H1 (cell line): ENCODE results near the gene XCL1. TPM values are rescaled to one million over a fixed set of nuclear protein-coding genes. Genes with fewer than 3 reads are reported as not detected.

Source experiments
- CTCF ChIA-PET: fragments of 300-600 bp; sonication (Branson Sonifier 250); formaldehyde crosslinking; loops from one replicate; lab custom pipeline; 2021; ENCODE audit not compliant: partially characterized antibody; lab: Charles Lee
- POLR2A ChIA-PET: fragments of 300-600 bp; sonication (Branson Sonifier 250); formaldehyde crosslinking; loops from one replicate; lab custom pipeline; 2021; ENCODE audit warnings: inconsistent platforms; ENCODE audit not compliant: partially characterized antibody; lab: Charles Lee
- DNase-seq, 2 experiments: peaks; one replicate each; pipeline versions ENCODE4 v3.0.0 to v3.0.0-alpha.2; 2010 to 2022; ENCODE audit warnings: low spot score in 2 of 2, low read depth in 1 of 2, mixed read lengths in 1 of 2
- FAIRE-seq: peaks from 2 replicates; lab custom pipeline; 2011; peaks lifted over from hg19 to GRCh38; lab: Jason Lieb, UNC
- H2AFZ ChIP-seq: 2 replicates; pipeline ENCODE4 v1.8.1; 2012; ENCODE audit warnings: low read length, inconsistent platforms
- H2AK5ac ChIP-seq: 2 replicates; pipeline ENCODE4 v1.6.1; 2013; ENCODE audit warnings: low read depth, low read length
- H2BK120ac ChIP-seq: replicated peaks from 2 replicates; pipeline ENCODE3; 2013; ENCODE audit warnings: low read depth, low read length, inconsistent platforms
- H2BK12ac ChIP-seq: 2 replicates; pipeline ENCODE4 v1.6.1; 2013; ENCODE audit warnings: low read depth, low read length
- H2BK15ac ChIP-seq: 2 replicates; pipeline ENCODE4 v1.6.1; 2013; ENCODE audit warnings: low read length
- H2BK20ac ChIP-seq: 2 replicates; pipeline ENCODE4 v1.6.1; 2013; ENCODE audit warnings: low read length
- H2BK5ac ChIP-seq: 2 replicates; pipeline ENCODE4 v1.6.1; 2013; ENCODE audit warnings: low read depth, low read length
- H3K14ac ChIP-seq: 2 replicates; pipeline ENCODE4 v1.6.1; 2013; ENCODE audit warnings: inconsistent platforms; ENCODE audit not compliant: insufficient read length
- H3K18ac ChIP-seq: 2 replicates; pipeline ENCODE4 v1.6.1; 2013; ENCODE audit warnings: low read length; ENCODE audit errors: extremely low read depth
- H3K23ac ChIP-seq: 2 replicates; pipeline ENCODE4 v1.6.1; 2013; ENCODE audit warnings: inconsistent platforms; ENCODE audit not compliant: insufficient read length
- H3K23me2 ChIP-seq: 2 replicates; pipeline ENCODE4 v1.6.1; 2013; ENCODE audit warnings: low read depth, low read length
- H3K27ac ChIP-seq: 2 replicates; pipeline ENCODE4 v1.6.1; 2011; ENCODE audit warnings: low read depth, low read length, inconsistent platforms
- H3K27me3 ChIP-seq, 4 experiments: replicated peaks in 1 of 4; 1 replicate in 1 of 4; 2 replicates in 3 of 4; pipeline versions ENCODE4 v1.6.1 to v1.8.1; 2011 to 2013; ENCODE audit warnings: low read length in 3 of 4, mild to moderate bottlenecking in 3 of 4, inconsistent platforms in 2 of 4, mixed read lengths in 2 of 4, moderate library complexity in 1 of 4; ENCODE audit not compliant: control insufficient read depth in 3 of 4, insufficient read depth in 3 of 4; ENCODE audit errors: extremely low read depth in 1 of 4
- H3K36me3 ChIP-seq, 4 experiments: 2 replicates each; pipeline versions ENCODE4 v1.6.1 to v1.8.1; 2011 to 2013; ENCODE audit warnings: mild to moderate bottlenecking in 4 of 4, low read length in 3 of 4, moderate library complexity in 2 of 4, control low read depth in 1 of 4, inconsistent platforms in 1 of 4; ENCODE audit not compliant: insufficient read depth in 4 of 4, control insufficient read depth in 2 of 4
- H3K4ac ChIP-seq: replicated peaks from 2 replicates; pipeline ENCODE3; 2013; ENCODE audit warnings: low read length, low read depth, mixed read lengths, inconsistent platforms; ENCODE audit not compliant: insufficient read length
- H3K4me1 ChIP-seq, 4 experiments: replicated peaks in 1 of 4; 1 replicate in 1 of 4; 2 replicates in 3 of 4; pipeline versions ENCODE4 v1.6.1 to v1.8.1; 2011 to 2013; ENCODE audit warnings: low read length in 3 of 4, inconsistent platforms in 2 of 4, mixed read lengths in 1 of 4; ENCODE audit not compliant: insufficient read depth in 4 of 4, control insufficient read depth in 3 of 4
- H3K4me2 ChIP-seq, 2 experiments: 2 replicates each; pipeline versions ENCODE4 v1.6.1 to v1.8.1; 2011 to 2013; ENCODE audit warnings: low read depth in 2 of 2, low read length in 2 of 2, control low read depth in 1 of 2, inconsistent platforms in 1 of 2, mild to moderate bottlenecking in 1 of 2; ENCODE audit not compliant: insufficient read depth in 1 of 2
- H3K4me3 ChIP-seq, 4 experiments: fragments of 200-600, 300-600 bp in 1 of 4; sonication (generic), shearing (Covaris generic), sonication (Bioruptor Twin) in 1 of 4; 2 replicates each; pipeline versions ENCODE4 v1.5.1 to v1.8.1; 2011 to 2016; ENCODE audit warnings: low read length in 4 of 4, low read depth in 3 of 4, control low read depth in 2 of 4, inconsistent platforms in 2 of 4, mild to moderate bottlenecking in 2 of 4, mixed read lengths in 1 of 4, moderate library complexity in 1 of 4; ENCODE audit not compliant: insufficient read depth in 2 of 4; ENCODE audit errors: extremely low read depth in 1 of 4
- H3K56ac ChIP-seq: replicated peaks from 2 replicates; pipeline ENCODE3; 2013; ENCODE audit warnings: low read depth, mild to moderate bottlenecking, mixed read lengths, low read length, inconsistent platforms; ENCODE audit not compliant: insufficient read length
- H3K79me1 ChIP-seq: 2 replicates; pipeline ENCODE4 v1.6.1; 2013; ENCODE audit warnings: low read depth, low read length, control low read depth
- H3K79me2 ChIP-seq, 2 experiments: 2 replicates each; pipeline versions ENCODE4 v1.6.1 to v1.8.1; 2012 to 2013; ENCODE audit warnings: low read length in 2 of 2, mild to moderate bottlenecking in 2 of 2, inconsistent platforms in 1 of 2; ENCODE audit not compliant: insufficient read depth in 2 of 2, control insufficient read depth in 1 of 2
- H3K9ac ChIP-seq, 4 experiments: replicated peaks in 1 of 4; 1 replicate in 1 of 4; 2 replicates in 3 of 4; pipeline versions ENCODE4 v1.6.1 to v1.8.1; 2011 to 2013; ENCODE audit warnings: low read depth in 3 of 4, low read length in 3 of 4, control low read depth in 2 of 4, mild to moderate bottlenecking in 2 of 4, moderate library complexity in 2 of 4, inconsistent platforms in 1 of 4; ENCODE audit errors: extremely low read depth in 1 of 4
- H3K9me3 ChIP-seq, 2 experiments: 2 replicates each; pipeline versions ENCODE4 v1.6.1 to v1.8.1; 2012 to 2013; ENCODE audit warnings: mild to moderate bottlenecking in 2 of 2, moderate library complexity in 2 of 2, control low read depth in 1 of 2, inconsistent platforms in 1 of 2, low read depth in 1 of 2, low read length in 1 of 2, mixed read lengths in 1 of 2; ENCODE audit not compliant: insufficient read depth in 2 of 2
- H4K20me1 ChIP-seq, 2 experiments: replicated peaks in 1 of 2; 2 replicates each; pipeline versions ENCODE3 to v1.8.1; 2011 to 2013; ENCODE audit warnings: inconsistent platforms in 2 of 2, low read length in 2 of 2, mild to moderate bottlenecking in 1 of 2; ENCODE audit not compliant: insufficient read depth in 2 of 2, control insufficient read depth in 1 of 2
- H4K5ac ChIP-seq: 2 replicates; pipeline ENCODE4 v1.6.1; 2013; ENCODE audit warnings: low read length, low read depth, mixed read lengths, inconsistent platforms; ENCODE audit not compliant: insufficient read length
- H4K8ac ChIP-seq: 2 replicates; pipeline ENCODE4 v1.8.0; 2013; ENCODE audit warnings: mild to moderate bottlenecking, moderate library complexity, low read length, inconsistent platforms; ENCODE audit not compliant: insufficient read depth; ENCODE audit errors: extremely low read depth
- H4K91ac ChIP-seq: replicated peaks from 2 replicates; pipeline ENCODE3; 2013; ENCODE audit warnings: low read length, mixed read lengths, inconsistent platforms; ENCODE audit not compliant: insufficient read length
- BCL11A ChIP-seq, 2 experiments: IDR thresholded peaks; one replicate each; pipeline ENCODE4 v1.6.1; 2011; ENCODE audit warnings: low read depth in 2 of 2, low read length in 2 of 2, mild to moderate bottlenecking in 2 of 2
- EGR1 ChIP-seq: IDR thresholded peaks from 2 replicates; pipeline ENCODE4 v1.6.1; 2011; ENCODE audit warnings: low read depth, low read length, borderline replicate concordance
- FOSL1 ChIP-seq: IDR thresholded peaks from 2 replicates; pipeline ENCODE4 v1.6.1; 2011; ENCODE audit warnings: mild to moderate bottlenecking, low read depth, low read length, moderate library complexity; ENCODE audit not compliant: insufficient read depth
- GABPA ChIP-seq: IDR thresholded peaks from 2 replicates; pipeline ENCODE4 v1.6.1; 2011; ENCODE audit warnings: mild to moderate bottlenecking, low read length, moderate library complexity, borderline replicate concordance; ENCODE audit not compliant: insufficient read depth
- GTF2F1 ChIP-seq: IDR thresholded peaks from 2 replicates; pipeline ENCODE4 v1.6.1; 2012; ENCODE audit warnings: low read depth, low read length, improper control_type of control experiment, borderline replicate concordance
- JUN ChIP-seq: IDR thresholded peaks from 2 replicates; pipeline ENCODE4 v1.6.1; 2011; ENCODE audit warnings: low read depth, mild to moderate bottlenecking, improper control_type of control experiment, low read length
- SP4 ChIP-seq: IDR thresholded peaks from 2 replicates; pipeline ENCODE4 v1.6.1; 2012; ENCODE audit warnings: low read length, inconsistent platforms
- SRF ChIP-seq: IDR thresholded peaks from 2 replicates; pipeline ENCODE4 v1.6.1; 2011; ENCODE audit warnings: mild to moderate bottlenecking, low read depth, low read length, moderate library complexity
- TBP ChIP-seq: IDR thresholded peaks from 2 replicates; pipeline ENCODE4 v1.6.1; 2011; ENCODE audit warnings: low read depth, low read length, improper control_type of control experiment
- USF2 ChIP-seq: IDR thresholded peaks from 2 replicates; pipeline ENCODE4 v1.6.1; 2011; ENCODE audit warnings: low read length, improper control_type of control experiment
- YY1 ChIP-seq: IDR thresholded peaks from 2 replicates; pipeline ENCODE4 v1.6.1; 2011; ENCODE audit warnings: low read depth, mild to moderate bottlenecking, low read length
- WGBS, 2 experiments: shearing (Covaris generic) in 1 of 2; methylation state at CpG; one replicate each; pipeline versions ENCODE4 v1.1.6 to v1.1.7; 2013 to 2015; ENCODE audit warnings: low lambda C conversion rate in 2 of 2, mixed read lengths in 2 of 2, inconsistent platforms in 1 of 2, low coverage in 1 of 2, missing lambda C conversion rate in 1 of 2; ENCODE audit not compliant: insufficient replicate concordance in 2 of 2, insufficient coverage in 1 of 2, insufficient read length in 1 of 2; ENCODE audit errors: extremely low coverage in 1 of 2, missing lambda C conversion rate in 1 of 2; 5-methylcytosine and 5-hydroxymethylcytosine counted together
- polyA plus RNA-seq, 7 experiments: library from polyadenylated mRNA; depleted of rRNA in 3 of 7; stranded (reverse) in 5 of 7; unstranded in 2 of 7; fragments of >200 nt in 5 of 7; fragments of 200-250 nt in 2 of 7; gene quantifications; 1 replicate in 5 of 7; 2 replicates in 1 of 7; 4 replicates in 1 of 7; pipeline versions ENCODE4 v1.2.1 to v1.2.3, GENCODE V29; 2011 to 2013; ENCODE audit warnings: missing spikeins in 2 of 7, mixed read lengths in 2 of 7
- total RNA-seq: library from RNA; stranded (reverse); fragmentation: NEBNext Ultra II Directional; extraction: Animal tissue kit (Norgen Biotek cat#: 25700); gene quantifications from 2 replicates; pipeline ENCODE4 v1.2.1, GENCODE V29; 2021
- TF ChIP-seq, protein P1 (sequence below): IDR thresholded peaks from 2 replicates; pipeline ENCODE4 v1.6.1; 2012; ENCODE audit warnings: inconsistent platforms

Gene XCL1
- total and polyA plus RNA-seq, 2 of the 8 experiments (the other 6 are each of a cell fraction or from before 2014, with no cell fraction given): 0.39 to 0.63 TPM

DNA sequence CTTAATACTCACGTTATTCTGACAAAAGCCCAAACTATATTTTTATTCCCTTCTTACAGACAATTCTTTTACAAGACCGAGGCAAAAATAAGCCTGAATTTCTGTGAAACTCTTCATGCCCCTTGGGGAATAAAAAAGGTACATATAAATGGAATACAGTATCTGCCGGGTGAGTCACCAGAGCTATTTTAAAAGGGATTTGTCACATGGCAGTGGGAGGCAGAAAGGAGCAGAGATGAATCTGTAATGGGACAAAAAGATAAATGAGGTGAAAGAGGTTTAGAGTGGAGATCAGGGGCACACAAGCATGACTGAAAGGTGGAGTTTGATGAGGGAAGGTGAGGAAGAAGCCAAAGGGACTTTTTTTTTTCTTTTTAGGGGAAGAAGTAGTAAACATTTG is 8.8 kb downstream of the XCL1 start:
- H4K20me1 ChIP-seq: no peaks in the 10 kb centered on the region
- H2BK5ac ChIP-seq: no peak overlapping the region
- WGBS, 2 experiments: 89% methylated on average over 3 of the region's 3 CpGs; no CpG with 5 or more reads in 1 of the 2 experiments
- H3K14ac ChIP-seq: no peak overlapping the region
- H3K23ac ChIP-seq: no peak overlapping the region
- no peak overlapping the region for H3K56ac ChIP-seq
- DNase-seq (no peak), FAIRE-seq (no peak)
- H2BK120ac ChIP-seq: no peak overlapping the region
- TF ChIP-seq, protein P1, sequence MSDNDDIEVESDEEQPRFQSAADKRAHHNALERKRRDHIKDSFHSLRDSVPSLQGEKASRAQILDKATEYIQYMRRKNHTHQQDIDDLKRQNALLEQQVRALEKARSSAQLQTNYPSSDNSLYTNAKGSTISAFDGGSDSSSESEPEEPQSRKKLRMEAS: no peak
- TF ChIP-seq TBP (no peak), EGR1 (no peak), GABPA (no peak), SP4 (no peak), BCL11A (IDR thresholded peaks at IDR 0.05; ENCODE audit: low read depth in 2 of 2, low read length in 2 of 2) (no peak), JUN (no peak), FOSL1 (no peak), USF2 (no peak), GTF2F1 (no peak), SRF (no peak), YY1 (no peak)
- no peaks in the 10 kb centered on the region for H3K9me3 ChIP-seq
- CTCF ChIA-PET: interaction anchor here (1.0 to 3.0 kb wide), 3 partner anchors 18 to 146 kb away, joined by 3 to 7 read pairs (median 6); no protein-coding TSS in a partner anchor
- H2BK15ac ChIP-seq: no peak overlapping the region
- H4K8ac ChIP-seq: no peak overlapping the region
- H3K36me3 ChIP-seq: no peaks in the 10 kb centered on the region; a peak in 1 of 8 replicates
- H3K79me1 ChIP-seq: no peaks in the 10 kb centered on the region
- no peak overlapping the region for H2AFZ ChIP-seq
- H3K4ac ChIP-seq: no peak overlapping the region
- H3K9ac ChIP-seq: no peak overlapping the region
- H2AK5ac ChIP-seq: no peak overlapping the region
- H3K23me2 ChIP-seq: no peaks in the 10 kb centered on the region; the same call in 1 of the 2 replicates
- H3K18ac ChIP-seq: no peak overlapping the region
- no peak overlapping the region for H4K91ac ChIP-seq
- H3K4me2 ChIP-seq: no peak overlapping the region
- H3K27me3 ChIP-seq: no peaks in the 10 kb centered on the region
- no peak overlapping the region for H4K5ac ChIP-seq
- no peak overlapping the region for H3K4me3 ChIP-seq
- H3K27ac ChIP-seq: no peak overlapping the region
- no peak overlapping the region for H2BK20ac ChIP-seq
- no peaks in the 10 kb centered on the region for H3K4me1 ChIP-seq
- POLR2A ChIA-PET: no interaction called here
- H3K79me2 ChIP-seq: no peaks in the 10 kb centered on the region
- no peak overlapping the region for H2BK12ac ChIP-seq
